Measurements from ENCODE around the gene TMOD1.

- no peak for TF ChIP-seq CTCF (IDR thresholded peaks at IDR 0.05)
- peak in 1 of 2 donors; percentile 23 for TF ChIP-seq POLR2A (IDR thresholded peaks at IDR 0.05)
Measured at GRCh38 chr9:97596906-97597305, 95.4 kb downstream of the TMOD1 start.

Data from thyroid gland (tissue), 4 donors.